HFFc6 (cell line): ENCODE measurements around the gene KRTAP9-7. TPM values are rescaled to one million over a fixed set of nuclear protein-coding genes. Genes with fewer than 3 reads are reported as not detected.

Experiments used
- DNase-seq: peaks from one replicate; pipeline ENCODE4 v3.0.0-alpha.2; 2018
- H3K27ac Mint-ChIP-seq: 2 replicates; pipeline ENCODE4 v1.8.0; 2020; ENCODE audit warnings: mild to moderate bottlenecking, mixed read lengths
- H3K27me3 Mint-ChIP-seq: 2 replicates; pipeline ENCODE4 v1.8.0; 2021; ENCODE audit warnings: mild to moderate bottlenecking, moderate library complexity, mixed read lengths; ENCODE audit not compliant: insufficient read depth
- H3K36me3 Mint-ChIP-seq: 2 replicates; pipeline ENCODE4 v1.8.0; 2021; ENCODE audit warnings: low read depth, mixed read lengths
- H3K4me1 Mint-ChIP-seq: 2 replicates; pipeline ENCODE4 v1.8.0; 2020; ENCODE audit warnings: low read depth, mixed read lengths
- H3K4me3 Mint-ChIP-seq: 2 replicates; pipeline ENCODE4 v1.8.0; 2020; ENCODE audit warnings: mild to moderate bottlenecking, moderate library complexity, mixed read lengths
- H3K9me3 Mint-ChIP-seq: 2 replicates; pipeline ENCODE4 v1.8.0; 2020; ENCODE audit warnings: mild to moderate bottlenecking, mixed read lengths
- CTCF ChIP-seq: fragments of 200-600 bp; sonication (generic); IDR thresholded peaks from 2 replicates; pipeline ENCODE4 v1.5.0; 2021; ENCODE audit warnings: antibody characterized with exemption, mild to moderate bottlenecking
- total RNA-seq, 6 experiments: library from RNA; stranded (reverse); fragmentation: NEBNext Ultra II Directional; extraction: Animal tissue kit (Norgen Biotek cat#: 25700); gene quantifications; 2 replicates in 1 of 6; 3 replicates in 5 of 6; pipeline ENCODE4 v1.2.3, GENCODE V29; 2021

The KRTAP9-7 gene
- total RNA-seq, 6 experiments from 2014 or later: not detected

GRCh38 chr17:41304091-41304490, 28.6 kb downstream of the KRTAP9-7 start:
- H3K4me1 Mint-ChIP-seq: peaks cover 20% of the 10 kb centered on the region

GRCh38 chr17:41307647-41308046, 32.1 kb downstream of the KRTAP9-7 start:
- Mint-ChIP-seq H3K4me3 (no peak overlapping the region), H3K27me3 (peaks cover 7% of the 10 kb centered on the region), H3K36me3 (no peaks in the 10 kb centered on the region), H3K4me1 (peaks cover 13% of the 10 kb centered on the region), H3K9me3 (no peaks in the 10 kb centered on the region; the same call in 1 of the 2 replicates), H3K27ac (no peak overlapping the region)
- no peak for DNase-seq
- no peak for TF ChIP-seq CTCF

More at GRCh38 chr17:41304091-41304490, 28.6 kb downstream of the KRTAP9-7 start:
- no peak overlapping the region for H3K4me3 Mint-ChIP-seq
- H3K27me3 Mint-ChIP-seq: peaks cover 2% of the 10 kb centered on the region
- no peak overlapping the region for H3K27ac Mint-ChIP-seq
- H3K36me3 Mint-ChIP-seq: peaks cover 4% of the 10 kb centered on the region
- no peak for TF ChIP-seq CTCF
- DNase-seq: no peak
- peaks cover 4% of the 10 kb centered on the region; the same call in 1 of the 2 replicates for H3K9me3 Mint-ChIP-seq

DNA sequence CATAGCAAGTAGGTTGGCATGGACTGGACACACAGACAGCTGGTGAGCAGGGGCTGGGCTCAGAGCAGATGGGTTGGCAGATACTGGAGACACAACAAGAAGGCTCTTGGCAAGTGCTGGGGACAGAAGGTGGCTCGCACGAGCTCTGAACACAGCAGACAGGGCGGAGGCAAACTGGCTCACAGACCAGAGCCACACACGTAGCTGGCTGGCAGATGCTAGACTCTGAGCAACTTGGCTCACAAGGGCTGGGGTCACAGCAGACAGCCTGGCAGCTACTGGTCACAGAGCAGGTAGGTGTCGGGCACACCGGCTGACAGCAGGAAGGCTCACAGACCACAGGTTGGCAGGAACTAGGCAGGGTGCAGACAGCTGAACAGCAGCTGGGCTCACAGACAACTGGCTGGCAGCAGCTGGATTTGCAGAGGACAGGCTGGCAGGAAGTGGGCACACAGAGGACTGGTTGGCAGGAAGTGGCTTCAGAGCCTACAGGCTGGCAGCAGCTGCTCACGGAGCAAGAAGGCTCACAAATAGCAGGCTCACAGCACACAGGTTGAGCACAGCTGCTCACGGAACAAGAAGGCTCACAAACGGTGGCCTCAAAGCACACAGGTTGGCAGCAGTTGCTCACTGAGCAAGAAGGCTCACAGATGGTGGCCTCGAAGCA, 32.9 kb downstream of the KRTAP9-7 start:
- H3K4me1 Mint-ChIP-seq: peaks cover 13% of the 10 kb centered on the region
- TF ChIP-seq CTCF: no peak
- peaks cover 7% of the 10 kb centered on the region for H3K27me3 Mint-ChIP-seq
- H3K4me3 Mint-ChIP-seq: no peak overlapping the region
- H3K9me3 Mint-ChIP-seq: no peaks in the 10 kb centered on the region; the same call in 1 of the 2 replicates
- no peak overlapping the region for H3K27ac Mint-ChIP-seq
- DNase-seq: no peak
- no peaks in the 10 kb centered on the region for H3K36me3 Mint-ChIP-seq

GRCh38 chr17:41308918-41309359, 33.4 kb downstream of the KRTAP9-7 start, which contains the start of gene KRTAP16-1:
Gene KRTAP16-1, minus strand, starts transcription at chr17:41309309. Its CDS starts 56 bp downstream, at chr17:41309253.
- Mint-ChIP-seq H3K27me3 (peaks cover 7% of the 10 kb centered on the region), H3K9me3 (no peaks in the 10 kb centered on the region; the same call in 1 of the 2 replicates), H3K27ac (no peak within 1 kb of the TSS), H3K36me3 (no peaks in the 10 kb centered on the region), H3K4me3 (no peak within 1 kb of the TSS), H3K4me1 (peaks cover 13% of the 10 kb centered on the region)
- no peak for TF ChIP-seq CTCF
- DNase-seq: no peak

GRCh38 chr17:41311111-41311510, 35.6 kb downstream of the KRTAP9-7 start:
- no peaks in the 10 kb centered on the region for H3K36me3 Mint-ChIP-seq
- DNase-seq: no peak
- no peaks in the 10 kb centered on the region; the same call in 1 of the 2 replicates for H3K9me3 Mint-ChIP-seq
- H3K4me3 Mint-ChIP-seq: no peak overlapping the region
- H3K4me1 Mint-ChIP-seq: peaks cover 13% of the 10 kb centered on the region
- TF ChIP-seq CTCF: no peak
- peaks cover 7% of the 10 kb centered on the region for H3K27me3 Mint-ChIP-seq
- H3K27ac Mint-ChIP-seq: no peak overlapping the region
